Adipocyte (in vitro differentiated cells): ENCODE measurements around the gene TTC24.
"Not testable (repeated sequence)": the region's sequence is repeated elsewhere in the genome, so short reads cannot be mapped to it uniquely, and the experiment has no call there.

Source experiments
- DNase-seq: peaks from one replicate; pipeline ENCODE4 v3.0.0-alpha.2; 2015; ENCODE audit warnings: low read depth
- H3K27me3 ChIP-seq: replicated peaks from 2 replicates; pipeline ENCODE4 v1.7.0; 2013; ENCODE audit warnings: mild to moderate bottlenecking, low read length, moderate library complexity; ENCODE audit not compliant: control insufficient read depth, insufficient read depth
- H3K36me3 ChIP-seq: 2 replicates; pipeline ENCODE4 v1.7.0; 2013; ENCODE audit warnings: low read length, mild to moderate bottlenecking, moderate library complexity; ENCODE audit not compliant: control insufficient read depth, insufficient read depth, severe bottlenecking
- H3K4me1 ChIP-seq: 2 replicates; pipeline ENCODE4 v1.7.0; 2013; ENCODE audit warnings: mild to moderate bottlenecking, low read length, moderate library complexity; ENCODE audit not compliant: control insufficient read depth, insufficient read depth
- H3K4me3 ChIP-seq: 2 replicates; pipeline ENCODE4 v1.7.0; 2013; ENCODE audit warnings: mild to moderate bottlenecking, low read length, moderate library complexity
- H3K9ac ChIP-seq: 2 replicates; pipeline ENCODE4 v1.7.0; 2013; ENCODE audit warnings: mild to moderate bottlenecking, low read length, moderate library complexity
- H3K9me3 ChIP-seq: 2 replicates; pipeline ENCODE4 v1.7.0; 2013; ENCODE audit warnings: mild to moderate bottlenecking, low read length, moderate library complexity; ENCODE audit not compliant: control insufficient read depth

Gene TTC24

GRCh38 chr1:156574039-156574633 is 5.4 kb upstream of the TTC24 start:
- peaks cover 16% of the 10 kb centered on the region for H3K27me3 ChIP-seq
- no peak for DNase-seq
- no peaks in the 10 kb centered on the region for H3K36me3 ChIP-seq
- peaks cover 19% of the 10 kb centered on the region for H3K4me1 ChIP-seq
- no peaks in the 10 kb centered on the region for H3K9me3 ChIP-seq
- H3K9ac ChIP-seq, result no peak overlapping the region
- H3K4me3 ChIP-seq, result no peak overlapping the region

- Histone ChIP-seq H3K4me3 (no peak overlapping the region), H3K27me3 (peaks cover 25% of the 10 kb centered on the region), H3K36me3 (no peaks in the 10 kb centered on the region), H3K9ac (no peak overlapping the region), H3K4me1 (peaks cover 1% of the 10 kb centered on the region), H3K9me3 (no peaks in the 10 kb centered on the region)
- DNase-seq, result no peak
Measured at GRCh38 chr1:156577550-156577949, 2.0 kb upstream of the TTC24 start.

- Histone ChIP-seq H3K9me3 (no peaks in the 10 kb centered on the region), H3K9ac (no peak overlapping the region), H3K36me3 (no peaks in the 10 kb centered on the region), H3K27me3 (peaks cover 25% of the 10 kb centered on the region), H3K4me1 (no peaks in the 10 kb centered on the region), H3K4me3 (no peak overlapping the region)
- no peak for DNase-seq
Measured at GRCh38 chr1:156578055-156578454, 1.5 kb upstream of the TTC24 start.

GRCh38 chr1:156581661-156582387 is 2.3 kb downstream of the TTC24 start:
- Histone ChIP-seq H3K9ac (no peak overlapping the region), H3K36me3 (no peaks in the 10 kb centered on the region), H3K4me1 (no peaks in the 10 kb centered on the region), H3K27me3 (peaks cover 19% of the 10 kb centered on the region), H3K9me3 (no peaks in the 10 kb centered on the region), H3K4me3 (no peak overlapping the region)
- no peak for DNase-seq

GRCh38 chr1:156582388-156583017 is 3.0 kb downstream of the TTC24 start:
- Histone ChIP-seq H3K9me3 (no peaks in the 10 kb centered on the region), H3K27me3 (peaks cover 19% of the 10 kb centered on the region), H3K36me3 (no peaks in the 10 kb centered on the region), H3K4me1 (no peaks in the 10 kb centered on the region), H3K4me3 (no peak overlapping the region), H3K9ac (no peak overlapping the region)
- DNase-seq, result no peak

- DNase-seq, result peak; percentile 93
- H3K36me3 ChIP-seq, result no peaks in the 10 kb centered on the region
- no peaks in the 10 kb centered on the region for H3K9me3 ChIP-seq
- H3K4me1 ChIP-seq, result no peaks in the 10 kb centered on the region
- no peak overlapping the region for H3K9ac ChIP-seq
- H3K27me3 ChIP-seq, result peaks cover 19% of the 10 kb centered on the region
- no peak overlapping the region for H3K4me3 ChIP-seq
Measured at GRCh38 chr1:156583821-156584622, 4.5 kb downstream of the TTC24 start.

GRCh38 chr1:156584813-156585212 is 5.3 kb downstream of the TTC24 start:
- peaks cover 18% of the 10 kb centered on the region for H3K27me3 ChIP-seq
- no peaks in the 10 kb centered on the region for H3K4me1 ChIP-seq
- no peaks in the 10 kb centered on the region for H3K9me3 ChIP-seq
- no peaks in the 10 kb centered on the region for H3K36me3 ChIP-seq
- DNase-seq, result no peak
- H3K4me3 ChIP-seq, result no peak overlapping the region
- no peak overlapping the region for H3K9ac ChIP-seq

- no peak overlapping the region for H3K9ac ChIP-seq
- DNase-seq, result no peak
Measured at GRCh38 chr1:156586323-156586722, 6.8 kb downstream of the TTC24 start.

GRCh38 chr1:156586892-156587477 is 7.5 kb downstream of the TTC24 start:
- no peak for DNase-seq
- Histone ChIP-seq H3K4me3 (no peak overlapping the region), H3K9ac (no peak overlapping the region), H3K9me3 (no peaks in the 10 kb centered on the region), H3K4me1 (peaks cover 6% of the 10 kb centered on the region), H3K27me3 (peaks cover 10% of the 10 kb centered on the region), H3K36me3 (no peaks in the 10 kb centered on the region)

More at GRCh38 chr1:156586323-156586722, 6.8 kb downstream of the TTC24 start:
- peaks cover 10% of the 10 kb centered on the region for H3K27me3 ChIP-seq
- no peak overlapping the region for H3K4me3 ChIP-seq
- H3K4me1 ChIP-seq, result peaks cover 5% of the 10 kb centered on the region
- H3K9me3 ChIP-seq, result no peaks in the 10 kb centered on the region
- H3K36me3 ChIP-seq, result no peaks in the 10 kb centered on the region

- H3K36me3 ChIP-seq, H3K9ac ChIP-seq, DNase-seq, H3K4me3 ChIP-seq, H3K9me3 ChIP-seq, H3K27me3 ChIP-seq: not testable (repeated sequence)
- H3K4me1 ChIP-seq, result peaks cover 11% of the 10 kb centered on the region
Measured at GRCh38 chr1:156587927-156588326, 8.4 kb downstream of the TTC24 start.

- Histone ChIP-seq H3K4me3 (no peak overlapping the region), H3K9ac (no peak overlapping the region), H3K27me3 (peaks cover 10% of the 10 kb centered on the region), H3K9me3 (no peaks in the 10 kb centered on the region), H3K4me1 (peaks cover 11% of the 10 kb centered on the region), H3K36me3 (peaks cover 8% of the 10 kb centered on the region)
- no peak for DNase-seq
Measured at GRCh38 chr1:156589546-156589945, 10.0 kb downstream of the TTC24 start.
